Small intestine (tissue), 7 donors: ENCODE results near the gene NISCH. TPM values are rescaled to one million over a fixed set of nuclear protein-coding genes. Genes with fewer than 3 reads are reported as not detected.

ENCODE experiments used
- DNase-seq, 2 donors: peaks; one replicate each; pipeline versions ENCODE4 v3.0.0 to v3.0.0-alpha.2; 2013
- FAIRE-seq: peaks from 2 replicates; lab custom pipeline; 2012; peaks lifted over from hg19 to GRCh38; lab: Jason Lieb, UNC
- H3K27ac ChIP-seq, 3 donors: one replicate each; pipeline ENCODE4 v1.5.1; 2013; ENCODE audit warnings: low read length in 2 of 3, mild to moderate bottlenecking in 2 of 3, control low read depth in 1 of 3, inconsistent platforms in 1 of 3, low read depth in 1 of 3, moderate library complexity in 1 of 3
- H3K27me3 ChIP-seq, 3 donors: one replicate each; pipeline ENCODE4 v1.6.1; 2013; ENCODE audit warnings: low read length in 3 of 3, inconsistent platforms in 1 of 3; ENCODE audit not compliant: control insufficient read depth in 3 of 3, insufficient read depth in 3 of 3
- H3K36me3 ChIP-seq, 3 donors: one replicate each; pipeline ENCODE4 v1.6.1; 2013; ENCODE audit warnings: low read length in 3 of 3, inconsistent platforms in 1 of 3, low read depth in 1 of 3, mild to moderate bottlenecking in 1 of 3, moderate library complexity in 1 of 3; ENCODE audit not compliant: control insufficient read depth in 3 of 3, insufficient read depth in 2 of 3
- H3K4me1 ChIP-seq, 3 donors: one replicate each; pipeline ENCODE4 v1.6.1; 2013; ENCODE audit warnings: low read length in 2 of 3, inconsistent platforms in 1 of 3, low read depth in 1 of 3, mild to moderate bottlenecking in 1 of 3, moderate library complexity in 1 of 3; ENCODE audit not compliant: control insufficient read depth in 3 of 3, insufficient read depth in 2 of 3
- H3K4me3 ChIP-seq, 3 donors: one replicate each; pipeline ENCODE4 v1.5.1; 2013; ENCODE audit warnings: low read length in 3 of 3, control low read depth in 1 of 3, inconsistent platforms in 1 of 3, low read depth in 1 of 3, mild to moderate bottlenecking in 1 of 3, moderate library complexity in 1 of 3
- H3K9me3 ChIP-seq, 2 donors: one replicate each; pipeline ENCODE4 v1.6.1; 2013; ENCODE audit warnings: low read depth in 1 of 2, low read length in 1 of 2; ENCODE audit not compliant: control insufficient read depth in 2 of 2, insufficient read depth in 1 of 2
- WGBS, 3 donors: extraction: QIAGEN DNeasy Blood & Tissue Kit; methylation state at CpG; one replicate each; pipeline ENCODE4 v1.1.7; 2013; 5-methylcytosine and 5-hydroxymethylcytosine counted together
- polyA plus RNA-seq, 4 donors: library from polyadenylated mRNA; stranded (reverse) in 3 of 4; unstranded in 1 of 4; fragments of 200-250 nt in 3 of 4; fragments of 120-200 nt in 1 of 4; gene quantifications; one replicate each; pipeline versions ENCODE4 v1.2.1 to v1.2.3, GENCODE V29; 2013
- donor health status: healthy with polysubstance abuse.
- donor health status: control.
- donor health status: control.
- donor health status: Bipolar disorder and iron deficiency.
- donor health status: healthy.

NISCH gene
- polyA plus RNA-seq, 4 donors, result 25.9 to 78.1 (median 27.9) TPM

DNA sequence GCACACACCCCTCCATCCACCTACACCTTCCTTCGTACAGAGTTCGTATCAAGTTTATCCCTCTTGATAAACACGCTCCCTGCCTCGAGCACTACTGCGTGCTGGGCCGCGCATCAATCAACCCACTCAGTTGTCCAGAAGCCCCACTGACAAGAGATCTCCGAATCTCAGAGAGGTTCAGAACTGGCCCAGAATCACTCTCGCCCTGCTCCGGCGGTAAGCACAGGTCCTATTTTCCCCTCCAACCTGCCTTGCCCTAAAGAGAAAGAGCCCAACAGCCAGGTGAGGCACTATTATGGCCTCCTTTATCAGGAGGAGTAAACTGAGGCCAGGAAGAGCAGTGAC, 494 bp upstream of the NISCH start:
- Histone ChIP-seq H3K4me1 (peaks cover 3 to 33% (median 4%) of the 10 kb centered on the region in 3 donors), H3K4me3 (peak overlapping the region; percentile 82 to 97 (median 87)), H3K36me3 (peaks cover 0 to 22% (median 8%) of the 10 kb centered on the region in 3 donors), H3K27me3 (no peaks in the 10 kb centered on the region), H3K27ac (peak overlapping the region; percentile 66 to 92 (median 73)), H3K9me3 (no peaks in the 10 kb centered on the region)
- DNase-seq (no peak), FAIRE-seq (no peak)
- WGBS, 3 donors, result 8 to 32% (median 17%) methylated on average over 11 of the region's 11 CpGs

DNA sequence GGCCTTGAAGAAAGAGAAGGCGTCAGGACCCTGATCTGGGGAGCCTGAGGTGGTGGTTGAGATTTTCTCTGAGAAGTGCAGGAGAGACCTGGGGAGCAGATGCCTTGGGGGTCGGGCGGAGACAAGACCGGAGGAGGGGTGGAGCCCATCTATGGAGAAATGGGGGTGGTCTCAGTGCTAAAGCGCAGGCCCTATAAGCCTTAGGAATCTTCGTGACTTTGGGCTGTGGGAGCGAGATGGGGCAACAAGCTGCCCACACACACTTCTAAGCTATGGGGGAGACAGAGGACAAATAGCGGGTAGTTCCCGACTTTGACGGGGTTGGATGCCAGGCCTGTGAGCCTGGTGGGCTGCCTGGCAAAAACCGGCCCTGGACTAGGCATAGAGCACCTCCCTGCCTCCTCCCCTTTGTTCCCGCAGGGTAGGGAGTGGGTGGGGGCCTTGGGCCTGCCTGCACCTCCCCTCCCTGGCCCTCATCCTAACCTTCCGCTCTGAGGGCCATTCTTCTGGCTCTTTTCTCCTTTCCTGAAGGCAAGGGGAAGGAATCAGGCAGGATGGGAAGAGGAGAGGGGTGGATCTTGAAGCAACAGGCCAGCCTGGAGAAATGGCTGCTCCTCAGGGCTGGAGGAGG, 880 bp downstream of the NISCH start:
- Histone ChIP-seq H3K36me3 (peaks cover 0 to 35% (median 8%) of the 10 kb centered on the region in 3 donors), H3K9me3 (no peaks in the 10 kb centered on the region), H3K27ac (peak overlapping the region; percentile 45 to 86 (median 79)), H3K4me3 (peak overlapping the region; percentile 82 to 97 (median 87)), H3K27me3 (no peaks in the 10 kb centered on the region), H3K4me1 (peaks cover 3 to 33% (median 4%) of the 10 kb centered on the region in 3 donors)
- FAIRE-seq (no peak), DNase-seq (peak in 1 of 2 donors; percentile 45)
- WGBS, 3 donors, result 21 to 53% (median 40%) methylated on average over 13 of the region's 13 CpGs

DNA sequence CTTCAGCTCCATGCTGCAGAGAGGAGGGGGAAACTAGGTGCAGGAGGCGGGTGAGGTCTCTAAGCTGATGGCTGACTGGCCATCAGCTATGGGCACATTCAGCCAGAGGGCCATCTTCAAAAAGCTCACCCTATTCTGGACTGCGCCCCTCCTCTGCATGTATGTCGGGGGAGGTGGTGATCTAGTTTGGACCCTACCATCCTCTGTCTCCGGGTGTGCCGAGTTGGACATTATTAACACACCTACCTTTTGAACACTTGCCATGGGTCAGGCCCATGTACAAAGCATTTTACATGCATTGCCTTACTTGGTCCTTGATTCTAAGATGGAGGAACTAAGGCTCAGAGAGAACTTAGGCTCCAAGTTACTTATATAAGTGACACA, 1.4 kb downstream of the NISCH start:
- FAIRE-seq, result no peak
- H3K36me3 ChIP-seq, result peaks cover 0 to 38% (median 8%) of the 10 kb centered on the region in 3 donors
- H3K4me3 ChIP-seq, result peak overlapping the region in 1 of 3 donors; percentile 97
- H3K27ac ChIP-seq, result no peak overlapping the region
- H3K27me3 ChIP-seq, result no peaks in the 10 kb centered on the region
- no peaks in the 10 kb centered on the region for H3K9me3 ChIP-seq
- DNase-seq, result no peak
- H3K4me1 ChIP-seq, result peaks cover 3 to 33% (median 4%) of the 10 kb centered on the region in 3 donors
- 80 to 88% (median 84%) methylated on average over 5 of the region's 5 CpGs for WGBS, 3 donors

DNA sequence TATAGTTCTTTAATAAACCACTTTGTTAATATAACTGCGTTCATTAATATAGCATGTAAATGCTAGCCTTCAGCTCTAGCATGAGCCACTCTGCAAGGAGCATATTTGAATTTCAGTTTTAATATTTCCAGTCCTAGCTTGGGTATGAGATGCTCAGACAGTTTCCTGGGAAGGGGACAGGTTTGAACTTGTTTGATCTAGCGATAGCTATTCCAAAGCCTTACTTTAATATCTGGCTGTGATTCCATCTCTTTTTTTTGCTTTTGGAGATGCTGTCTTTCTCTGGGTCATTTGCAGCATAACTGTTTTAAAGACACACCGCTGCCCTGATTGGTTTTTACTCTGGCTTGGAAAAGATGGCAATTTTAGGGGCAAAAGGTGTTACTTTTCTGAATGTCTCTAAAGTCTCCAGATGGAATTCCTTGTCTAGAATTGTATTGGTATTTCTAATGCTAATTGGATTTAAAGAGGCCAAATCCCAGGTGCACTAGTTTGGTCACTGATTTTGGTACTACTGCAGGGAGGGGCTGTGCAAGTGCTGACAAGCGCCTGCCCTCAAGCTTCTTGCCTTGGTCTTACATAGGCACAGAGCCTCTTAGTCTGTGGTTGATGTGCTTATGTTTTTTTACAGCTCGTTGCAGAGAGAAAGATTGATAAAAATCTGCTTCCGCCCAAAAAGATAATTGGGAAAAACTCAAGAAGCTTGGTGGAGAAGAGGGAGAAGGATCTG, 2.8 kb downstream of the NISCH start:
- 77 to 82% (median 79%) methylated on average over 6 of the region's 6 CpGs for WGBS, 3 donors
- peaks cover 3 to 26% (median 4%) of the 10 kb centered on the region in 3 donors for H3K4me1 ChIP-seq
- FAIRE-seq, result no peak

DNA sequence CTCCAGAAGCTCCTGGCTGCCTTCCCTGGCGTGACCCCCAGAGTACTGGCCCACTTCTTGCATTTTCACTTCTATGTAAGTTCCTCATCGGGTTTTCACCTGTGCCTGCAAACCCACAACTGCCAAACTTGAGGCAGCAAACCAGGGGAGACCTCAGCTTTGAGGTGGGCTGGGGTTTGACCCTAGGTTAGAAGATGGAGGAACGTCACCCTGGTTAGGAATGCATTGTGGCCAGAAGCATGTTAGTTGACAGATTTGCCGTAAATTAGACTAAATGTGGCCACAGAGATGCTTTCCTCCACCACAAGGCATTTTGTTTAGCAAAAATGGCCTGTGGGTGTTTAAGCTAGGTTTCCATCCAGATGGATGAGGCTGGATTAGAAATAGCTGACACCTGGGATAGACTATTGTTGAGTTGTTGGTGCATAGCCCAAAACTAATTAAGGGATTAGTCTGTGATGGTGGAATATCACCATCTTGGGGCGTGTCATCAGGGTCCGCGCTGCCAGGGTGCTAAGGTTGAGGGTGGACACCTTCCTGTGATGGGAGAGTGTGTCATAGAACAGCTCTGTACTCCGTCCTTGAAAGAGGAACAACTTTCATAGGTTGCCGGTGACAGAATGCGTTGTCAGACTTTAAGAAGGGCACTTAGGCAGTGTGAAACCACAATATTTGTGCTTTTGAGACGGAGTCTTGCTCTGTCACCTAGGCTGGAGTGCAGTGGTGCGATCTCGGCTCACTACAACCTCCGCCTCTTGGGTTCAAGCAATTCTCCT, 3.6 kb downstream of the NISCH start:
- FAIRE-seq (no peak), DNase-seq (no peak)
- Histone ChIP-seq H3K4me1 (peaks cover 3 to 18% (median 4%) of the 10 kb centered on the region in 3 donors), H3K36me3 (peaks cover 2 to 45% (median 8%) of the 10 kb centered on the region in 3 donors), H3K9me3 (no peaks in the 10 kb centered on the region), H3K4me3 (no peak overlapping the region), H3K27ac (no peak overlapping the region), H3K27me3 (no peaks in the 10 kb centered on the region)
- 87 to 98% (median 94%) methylated on average over 14 of the region's 14 CpGs for WGBS, 3 donors

More for the DNA sequence above, 2.8 kb downstream of the NISCH start:
- no peak overlapping the region for H3K4me3 ChIP-seq
- no peak for DNase-seq
- H3K27ac ChIP-seq, result no peak overlapping the region
- H3K36me3 ChIP-seq, result peaks cover 2 to 41% (median 8%) of the 10 kb centered on the region in 3 donors
- H3K27me3 ChIP-seq, result no peaks in the 10 kb centered on the region
- no peaks in the 10 kb centered on the region for H3K9me3 ChIP-seq

DNA sequence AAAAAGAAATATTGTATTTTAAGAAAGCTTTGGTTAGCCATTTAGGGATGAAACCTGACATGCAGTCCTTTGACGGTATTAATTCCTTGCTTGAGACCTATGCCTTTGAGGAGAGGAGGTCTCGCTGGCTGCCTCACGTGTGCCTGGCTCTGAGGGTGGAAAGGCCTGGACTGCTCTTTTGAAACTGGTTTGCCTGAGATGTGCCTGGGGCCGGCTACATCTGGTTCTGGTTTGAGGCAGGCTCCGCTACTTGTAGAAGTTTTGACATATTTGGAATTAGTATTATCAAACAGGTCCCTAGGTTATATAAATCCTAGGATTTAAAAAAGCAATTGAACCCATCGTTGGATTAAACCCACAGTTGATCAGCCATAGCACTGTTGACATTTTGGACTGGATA, 6.5 kb downstream of the NISCH start:
- Histone ChIP-seq H3K4me3 (no peak overlapping the region), H3K27me3 (no peaks in the 10 kb centered on the region), H3K4me1 (peaks cover 0 to 2% (median 0%) of the 10 kb centered on the region in 3 donors), H3K9me3 (no peaks in the 10 kb centered on the region), H3K36me3 (peaks cover 2 to 66% (median 8%) of the 10 kb centered on the region in 3 donors), H3K27ac (no peak overlapping the region)
- DNase-seq (no peak), FAIRE-seq (no peak)
- 89 to 94% (median 89%) methylated on average over 6 of the region's 6 CpGs for WGBS, 3 donors

DNA sequence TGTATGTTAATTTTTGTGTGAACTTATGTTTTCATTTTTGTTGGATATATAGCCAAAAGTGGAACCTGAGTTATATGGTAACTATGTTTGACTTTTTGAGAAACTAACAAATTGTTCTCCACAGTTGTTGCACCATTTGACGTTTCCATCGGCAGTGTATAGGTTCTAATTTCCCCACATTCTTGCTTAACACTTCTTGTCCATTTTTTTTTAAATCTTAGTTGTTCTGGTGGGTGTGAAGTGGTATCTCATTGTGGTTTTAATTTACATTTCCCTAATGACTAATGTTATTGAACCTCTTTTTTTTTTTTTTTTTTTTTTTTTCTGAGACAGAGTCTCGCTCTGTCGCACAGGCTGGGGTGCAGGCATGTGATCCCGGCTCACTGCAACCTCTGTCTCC, 8.0 kb downstream of the NISCH start:
- H3K4me3 ChIP-seq, result no peak overlapping the region
- no peaks in the 10 kb centered on the region for H3K4me1 ChIP-seq
- 80 to 94% (median 89%) methylated on average over 5 of the region's 5 CpGs for WGBS, 3 donors
- H3K9me3 ChIP-seq, result no peaks in the 10 kb centered on the region
- H3K36me3 ChIP-seq, result peaks cover 2 to 72% (median 4%) of the 10 kb centered on the region in 3 donors
- FAIRE-seq (no peak), DNase-seq (no peak)
- no peaks in the 10 kb centered on the region for H3K27me3 ChIP-seq
- no peak overlapping the region for H3K27ac ChIP-seq

DNA sequence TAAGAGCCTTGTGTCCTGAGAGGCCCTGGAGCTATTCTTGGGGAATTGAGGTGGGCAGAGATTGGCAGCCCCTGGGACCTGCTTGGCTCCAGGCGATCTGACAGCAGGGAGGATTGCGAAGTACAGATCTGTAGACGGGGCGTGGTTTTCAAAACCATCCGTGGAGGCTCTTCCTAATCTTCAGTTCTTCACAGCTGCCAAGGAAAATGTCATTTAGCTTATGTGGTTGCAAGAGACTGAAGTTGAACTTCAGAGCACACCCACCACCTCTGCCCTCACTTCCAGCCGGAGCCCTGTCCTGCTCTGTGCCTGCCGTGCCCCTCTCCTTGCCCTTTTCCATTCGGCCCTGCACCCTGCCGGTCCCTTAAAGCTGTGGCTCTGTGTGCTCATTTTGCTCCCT, 12.9 kb downstream of the NISCH start:
- 74 to 84% (median 80%) methylated on average over 9 of the region's 9 CpGs for WGBS, 3 donors
- DNase-seq (no peak), FAIRE-seq (no peak)
- no peak overlapping the region for H3K4me3 ChIP-seq
- peaks cover 3 to 77% (median 7%) of the 10 kb centered on the region in 3 donors for H3K36me3 ChIP-seq
- no peak overlapping the region for H3K27ac ChIP-seq
- H3K27me3 ChIP-seq, result no peaks in the 10 kb centered on the region
- no peaks in the 10 kb centered on the region for H3K9me3 ChIP-seq
- no peaks in the 10 kb centered on the region for H3K4me1 ChIP-seq
